Osteocyte (in vitro differentiated cells): Measurements from ENCODE around the gene CCDC50. TPM values are rescaled to one million over a fixed set of nuclear protein-coding genes. Genes with fewer than 3 reads are reported as not detected.

ENCODE experiments used
- DNase-seq: peaks from one replicate; pipeline ENCODE4 v3.0.0; 2021; ENCODE audit warnings: mixed read lengths; ENCODE audit not compliant: unreplicated experiment; ENCODE audit errors: extremely low spot score
- H3K27ac Mint-ChIP-seq: one replicate; pipeline ENCODE4 v1.8.0; 2021; ENCODE audit warnings: mild to moderate bottlenecking, mixed read lengths; ENCODE audit not compliant: unreplicated experiment
- H3K27me3 Mint-ChIP-seq: one replicate; pipeline ENCODE4 v1.8.0; 2021; ENCODE audit warnings: mixed read lengths; ENCODE audit not compliant: unreplicated experiment
- H3K36me3 Mint-ChIP-seq: one replicate; pipeline ENCODE4 v1.8.0; 2021; ENCODE audit warnings: mixed read lengths; ENCODE audit not compliant: unreplicated experiment
- H3K4me1 Mint-ChIP-seq: one replicate; pipeline ENCODE4 v1.8.0; 2021; ENCODE audit warnings: mixed read lengths; ENCODE audit not compliant: unreplicated experiment
- H3K4me3 Mint-ChIP-seq: one replicate; pipeline ENCODE4 v1.8.0; 2021; ENCODE audit warnings: mild to moderate bottlenecking, moderate library complexity, mixed read lengths; ENCODE audit not compliant: unreplicated experiment
- H3K9me3 Mint-ChIP-seq: one replicate; pipeline ENCODE4 v1.8.0; 2021; ENCODE audit warnings: mixed read lengths; ENCODE audit not compliant: unreplicated experiment
- total RNA-seq: library from RNA; stranded (reverse); gene quantifications from 2 replicates; pipeline ENCODE4 v1.2.1, GENCODE V29; 2021
- TF ChIP-seq, protein P1 (sequence below): fragments of 200-600 bp; sonication (generic); IDR thresholded peaks from 2 replicates; pipeline ENCODE4 v1.5.0; 2021; ENCODE audit warnings: antibody characterized with exemption, mild to moderate bottlenecking, moderate library complexity

Gene CCDC50
- total RNA-seq, 1 donor from 2014 or later, result 86.7 TPM

DNA sequence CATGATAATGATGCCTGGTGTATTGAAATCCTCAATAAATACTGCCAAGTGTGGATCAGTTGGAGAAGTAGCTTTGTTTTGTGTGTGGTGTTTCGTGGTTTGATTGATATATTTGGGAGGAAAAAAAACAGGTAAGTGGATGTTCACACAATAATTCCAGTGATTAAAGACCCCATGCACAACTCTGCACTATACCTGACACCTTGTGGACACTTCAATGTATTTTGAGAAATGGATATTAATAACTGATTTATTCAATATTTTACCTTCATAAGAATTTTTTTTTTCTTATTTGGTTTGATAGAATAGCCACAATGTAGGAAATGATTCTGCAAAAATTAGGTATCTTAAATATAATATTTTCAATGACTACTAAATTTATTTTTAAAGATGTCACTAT lies 69.4 kb downstream of the CCDC50 start:
- Mint-ChIP-seq H3K27ac (no peak overlapping the region), H3K4me1 (peaks cover 11% of the 10 kb centered on the region), H3K4me3 (no peak overlapping the region), H3K27me3 (no peaks in the 10 kb centered on the region), H3K9me3 (no peaks in the 10 kb centered on the region), H3K36me3 (peaks cover 34% of the 10 kb centered on the region)
- DNase-seq, result no peak
- TF ChIP-seq, protein P1, sequence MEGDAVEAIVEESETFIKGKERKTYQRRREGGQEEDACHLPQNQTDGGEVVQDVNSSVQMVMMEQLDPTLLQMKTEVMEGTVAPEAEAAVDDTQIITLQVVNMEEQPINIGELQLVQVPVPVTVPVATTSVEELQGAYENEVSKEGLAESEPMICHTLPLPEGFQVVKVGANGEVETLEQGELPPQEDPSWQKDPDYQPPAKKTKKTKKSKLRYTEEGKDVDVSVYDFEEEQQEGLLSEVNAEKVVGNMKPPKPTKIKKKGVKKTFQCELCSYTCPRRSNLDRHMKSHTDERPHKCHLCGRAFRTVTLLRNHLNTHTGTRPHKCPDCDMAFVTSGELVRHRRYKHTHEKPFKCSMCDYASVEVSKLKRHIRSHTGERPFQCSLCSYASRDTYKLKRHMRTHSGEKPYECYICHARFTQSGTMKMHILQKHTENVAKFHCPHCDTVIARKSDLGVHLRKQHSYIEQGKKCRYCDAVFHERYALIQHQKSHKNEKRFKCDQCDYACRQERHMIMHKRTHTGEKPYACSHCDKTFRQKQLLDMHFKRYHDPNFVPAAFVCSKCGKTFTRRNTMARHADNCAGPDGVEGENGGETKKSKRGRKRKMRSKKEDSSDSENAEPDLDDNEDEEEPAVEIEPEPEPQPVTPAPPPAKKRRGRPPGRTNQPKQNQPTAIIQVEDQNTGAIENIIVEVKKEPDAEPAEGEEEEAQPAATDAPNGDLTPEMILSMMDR, result no peak

DNA sequence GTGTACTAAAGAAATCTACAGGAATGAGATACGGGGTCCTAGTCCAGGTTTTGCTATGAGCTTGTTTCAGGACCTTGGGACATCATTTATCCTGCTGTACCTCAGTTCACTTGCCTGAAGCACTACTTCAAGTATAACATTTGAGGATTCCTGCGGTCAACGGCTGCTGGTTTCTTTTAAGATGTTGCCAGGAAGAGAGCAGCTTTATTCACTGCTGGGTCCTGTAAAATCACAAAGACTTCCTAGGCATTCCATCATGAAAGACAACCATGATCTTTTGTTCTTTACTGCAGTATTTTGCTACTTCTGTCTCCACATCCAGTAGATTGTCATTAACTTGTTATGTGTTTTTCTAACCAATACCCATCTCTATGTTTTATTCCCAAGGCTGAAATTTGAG lies 70.7 kb downstream of the CCDC50 start:
- no peak for DNase-seq
- TF ChIP-seq, protein P1, result no peak
- peaks cover 28% of the 10 kb centered on the region for H3K36me3 Mint-ChIP-seq
- H3K27ac Mint-ChIP-seq, result no peak overlapping the region
- H3K4me3 Mint-ChIP-seq, result no peak overlapping the region
- no peaks in the 10 kb centered on the region for H3K9me3 Mint-ChIP-seq
- no peaks in the 10 kb centered on the region for H3K27me3 Mint-ChIP-seq
- H3K4me1 Mint-ChIP-seq, result peaks cover 2% of the 10 kb centered on the region

DNA sequence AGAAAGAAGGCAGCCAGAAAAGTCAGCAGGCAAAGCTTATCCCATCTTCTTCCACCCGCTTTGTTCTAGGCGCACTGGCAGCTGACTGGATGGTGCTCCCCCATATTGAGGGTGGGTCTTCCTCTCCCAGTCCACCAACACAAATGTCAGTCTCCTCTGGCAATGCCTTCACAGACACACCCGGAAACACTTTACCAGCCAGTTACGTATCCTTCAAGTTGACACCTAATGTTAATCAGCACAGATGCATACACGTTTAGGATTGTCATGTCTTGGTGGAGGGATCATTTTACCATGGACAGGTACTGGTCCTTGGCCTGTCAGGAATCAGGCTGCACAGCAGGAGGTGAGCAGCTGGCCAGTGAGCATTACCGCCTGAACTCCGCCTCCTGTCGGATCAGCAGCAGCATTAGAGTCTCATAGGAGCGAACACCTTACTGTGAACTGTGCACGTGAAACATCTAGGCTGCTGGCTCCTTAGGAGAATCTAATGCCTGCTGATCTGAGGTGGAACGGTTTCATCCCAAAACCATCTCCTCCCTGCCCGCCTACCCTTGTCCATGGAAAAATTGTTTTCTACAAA lies 72.7 kb downstream of the CCDC50 start:
- DNase-seq, result no peak
- TF ChIP-seq, protein P1, result no peak
- Mint-ChIP-seq H3K4me3 (no peak overlapping the region), H3K36me3 (peaks cover 17% of the 10 kb centered on the region), H3K27ac (no peak overlapping the region), H3K9me3 (peaks cover 8% of the 10 kb centered on the region), H3K4me1 (peaks cover 1% of the 10 kb centered on the region), H3K27me3 (no peaks in the 10 kb centered on the region)

DNA sequence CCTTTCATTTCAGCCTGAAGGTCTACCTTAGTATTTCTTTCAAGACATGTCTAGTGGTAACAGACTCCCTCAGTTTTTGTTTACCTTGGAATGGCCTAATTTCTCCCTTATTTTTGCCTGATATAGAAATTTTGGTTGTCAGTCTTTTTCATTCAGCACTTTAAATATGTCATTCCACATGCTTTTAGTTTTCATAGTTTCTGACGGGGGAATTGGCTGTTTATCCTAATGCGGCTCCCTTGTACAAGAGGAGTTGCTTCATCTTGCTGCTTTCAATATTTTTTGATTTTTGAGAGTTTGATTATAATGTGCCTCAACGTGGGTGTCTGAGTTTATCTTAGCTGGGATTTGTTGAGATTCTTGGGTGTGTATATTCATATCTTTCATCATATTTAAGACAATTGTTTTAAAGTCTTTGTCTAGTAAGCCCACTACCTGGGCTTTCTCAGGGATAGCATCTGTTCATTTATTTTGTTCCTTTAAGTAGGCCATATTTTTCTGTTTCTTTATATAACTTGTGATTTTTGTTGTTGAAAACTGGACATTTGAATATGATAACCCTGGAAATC lies 80.7 kb downstream of the CCDC50 start:
- no peak for DNase-seq
- Mint-ChIP-seq H3K36me3 (peaks cover 6% of the 10 kb centered on the region), H3K27me3 (no peaks in the 10 kb centered on the region), H3K27ac (no peak overlapping the region), H3K4me1 (peaks cover 10% of the 10 kb centered on the region), H3K4me3 (no peak overlapping the region), H3K9me3 (peaks cover 23% of the 10 kb centered on the region)
- TF ChIP-seq, protein P1, result no peak

DNA sequence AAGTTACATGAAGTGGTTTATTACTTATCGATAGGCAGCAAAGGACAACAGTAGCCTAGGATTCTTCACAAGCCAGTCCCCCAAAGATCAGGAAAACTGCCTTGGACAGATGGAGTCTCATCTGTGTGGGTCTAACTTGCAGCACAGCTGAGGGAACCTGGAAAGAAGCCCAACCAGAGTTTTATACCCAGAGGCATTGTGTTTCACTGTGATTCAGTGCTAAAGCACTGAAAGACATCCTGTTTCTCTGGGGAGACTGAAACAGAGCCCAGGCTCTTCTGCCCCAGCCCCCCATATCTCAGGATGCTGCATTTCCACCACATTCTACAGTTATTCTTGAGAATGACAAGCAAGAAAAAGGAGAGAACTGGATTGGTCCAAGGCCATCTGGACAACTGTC lies 83.6 kb downstream of the CCDC50 start:
- Mint-ChIP-seq H3K4me1 (peaks cover 12% of the 10 kb centered on the region), H3K4me3 (no peak overlapping the region), H3K27ac (peak overlapping the region; percentile 75), H3K36me3 (peaks cover 6% of the 10 kb centered on the region), H3K27me3 (no peaks in the 10 kb centered on the region), H3K9me3 (peaks cover 13% of the 10 kb centered on the region)
- TF ChIP-seq, protein P1, result no peak
- DNase-seq, result no peak
